Measurements from ENCODE around the gene YEATS4.
A peak's percentile ranks its signal among the peaks of the same experiment; 100 is the strongest.

Gene YEATS4

DNA sequence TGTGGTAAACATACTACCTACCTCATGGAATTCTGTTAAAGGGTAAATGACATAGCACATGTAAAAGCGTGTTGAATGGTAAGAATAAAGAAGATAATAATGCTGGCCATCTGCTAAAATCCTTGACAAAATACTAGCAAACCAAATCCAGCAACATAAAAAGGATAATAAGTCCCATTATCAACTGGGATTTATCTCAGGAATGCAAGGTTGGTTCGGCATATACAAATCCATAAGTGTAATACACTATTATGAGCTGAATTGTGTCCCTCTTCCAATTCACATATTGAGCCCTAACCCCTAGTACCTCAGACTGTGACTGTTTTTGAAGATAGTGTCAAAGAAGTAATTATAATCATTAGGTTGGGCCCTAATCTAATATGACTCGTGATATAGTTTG is 37.4 kb downstream of the YEATS4 start:
- no peak for DNase-seq

DNA sequence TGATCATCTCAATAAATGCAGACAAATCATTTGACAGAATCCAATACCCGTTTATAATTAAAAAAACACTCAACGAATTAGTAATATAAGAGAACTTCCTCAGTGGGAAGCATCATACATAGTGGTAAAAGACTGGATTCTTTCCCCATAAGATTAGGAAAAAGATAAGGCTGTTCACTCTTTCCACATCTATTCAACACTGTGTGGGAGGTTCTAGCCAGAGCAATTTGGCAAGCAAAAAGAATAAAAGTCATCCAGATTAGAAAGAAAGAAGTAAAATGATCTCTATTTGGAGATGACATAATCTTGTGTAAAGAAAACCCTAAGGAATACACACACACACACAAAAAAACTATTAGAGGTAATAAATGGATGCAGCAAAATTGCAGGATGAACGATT is 38.4 kb downstream of the YEATS4 start:
- no peak for DNase-seq

DNA sequence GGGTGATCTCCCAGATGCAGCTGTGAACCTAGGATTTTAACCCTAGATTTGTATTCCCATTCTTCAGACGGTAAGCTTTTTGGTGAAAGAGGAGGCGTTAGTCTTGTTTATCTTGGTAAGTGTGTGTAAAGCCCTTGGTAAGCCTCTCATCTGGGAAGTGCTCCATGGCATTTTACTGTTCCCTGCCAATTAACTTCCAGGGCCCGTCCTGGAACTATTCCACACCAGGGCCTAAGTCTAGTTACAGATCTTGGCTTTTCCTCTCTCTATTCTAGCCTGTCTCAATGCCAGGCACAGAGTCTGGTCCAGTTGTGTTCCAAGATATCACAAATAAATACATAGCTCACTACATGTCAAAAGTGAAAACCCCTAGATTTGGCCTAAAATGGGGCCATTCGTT is 42.4 kb downstream of the YEATS4 start:
- no peak for DNase-seq

DNA sequence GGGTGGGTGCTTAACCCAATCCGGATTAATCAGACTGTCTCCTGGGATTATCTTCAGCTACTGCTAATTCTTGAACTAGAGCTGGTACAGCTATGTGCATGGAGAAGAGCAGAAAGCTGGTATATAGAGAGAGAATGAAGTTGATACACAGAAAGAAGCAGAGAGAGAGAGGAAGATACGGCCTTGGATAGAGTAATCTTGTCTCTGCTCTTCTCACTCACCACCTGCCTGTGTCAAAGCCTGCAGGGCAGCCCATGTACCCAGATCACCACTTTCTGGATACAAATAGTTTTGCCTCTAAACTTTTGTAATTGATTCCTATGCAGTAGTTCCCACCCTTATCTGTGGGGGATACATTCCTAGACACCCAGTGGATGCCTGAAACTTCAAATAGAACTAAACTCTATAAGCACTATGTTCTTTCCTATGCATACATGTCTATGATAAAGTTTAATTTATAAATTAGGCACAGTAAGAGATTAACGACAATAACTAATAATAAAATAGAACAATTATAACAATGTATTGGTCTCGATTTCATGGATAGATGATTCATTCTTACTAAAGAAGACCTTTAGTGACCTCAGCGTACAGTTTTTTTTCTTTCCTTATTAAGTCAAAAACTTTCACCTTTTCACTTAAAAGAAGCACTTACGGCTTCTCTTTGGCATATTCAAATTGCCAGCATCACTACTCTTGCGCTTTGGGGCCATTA is 45.5 kb downstream of the YEATS4 start:
- no peak for DNase-seq

DNA sequence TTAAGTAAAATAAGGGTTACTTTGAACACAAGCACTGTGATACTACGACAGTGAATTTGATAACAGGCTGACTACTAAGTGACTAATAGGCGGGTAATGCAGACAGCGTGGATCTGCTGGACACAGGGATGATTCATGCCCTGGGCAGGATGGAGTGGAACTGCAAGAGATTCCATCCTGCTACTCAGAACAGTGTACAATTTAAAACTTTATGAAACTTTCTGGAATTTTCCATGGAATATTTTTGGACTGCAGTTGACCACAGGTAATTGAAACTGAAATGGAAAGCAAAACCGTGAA is 46.0 kb downstream of the YEATS4 start:
- DNase-seq = no peak

DNA sequence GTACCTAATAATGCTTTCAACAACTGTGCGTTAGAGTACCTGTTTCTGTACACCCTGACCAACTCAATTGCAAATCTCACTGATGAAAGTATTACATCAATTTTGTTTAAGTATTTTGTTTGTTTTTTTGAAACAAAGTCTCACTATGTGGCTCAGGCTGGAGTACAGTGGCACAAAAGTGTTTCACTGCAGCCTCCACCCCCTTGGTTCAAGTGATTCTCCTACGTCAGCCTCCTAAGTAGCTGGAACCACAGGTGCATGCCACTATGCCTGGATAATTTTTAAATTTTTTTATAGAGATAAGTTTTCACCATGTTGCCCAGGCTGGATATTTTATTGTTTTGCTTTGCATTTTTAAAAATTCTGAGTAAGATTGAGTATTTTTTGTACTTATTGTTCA is 46.7 kb downstream of the YEATS4 start:
- no peak for DNase-seq

DNA sequence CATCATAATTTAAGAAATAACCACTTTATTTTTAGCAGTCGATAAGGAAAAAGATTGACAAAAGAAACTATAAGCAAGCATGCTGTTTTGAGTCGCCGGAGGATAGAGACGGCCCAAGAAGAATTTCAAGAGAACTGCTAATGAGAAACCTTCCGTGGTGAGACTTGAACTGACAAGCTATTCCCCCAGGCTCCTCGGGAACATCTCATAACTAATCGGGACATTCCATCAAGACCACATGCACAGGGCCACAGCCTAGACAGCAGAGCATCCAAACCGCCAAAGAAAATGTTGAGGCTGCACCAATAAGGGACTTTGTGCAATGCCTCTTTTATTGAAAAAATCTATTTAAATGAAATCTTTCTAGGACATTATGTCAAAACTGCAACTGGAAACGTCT is 51.0 kb downstream of the YEATS4 start:
- DNase-seq = no peak

DNA sequence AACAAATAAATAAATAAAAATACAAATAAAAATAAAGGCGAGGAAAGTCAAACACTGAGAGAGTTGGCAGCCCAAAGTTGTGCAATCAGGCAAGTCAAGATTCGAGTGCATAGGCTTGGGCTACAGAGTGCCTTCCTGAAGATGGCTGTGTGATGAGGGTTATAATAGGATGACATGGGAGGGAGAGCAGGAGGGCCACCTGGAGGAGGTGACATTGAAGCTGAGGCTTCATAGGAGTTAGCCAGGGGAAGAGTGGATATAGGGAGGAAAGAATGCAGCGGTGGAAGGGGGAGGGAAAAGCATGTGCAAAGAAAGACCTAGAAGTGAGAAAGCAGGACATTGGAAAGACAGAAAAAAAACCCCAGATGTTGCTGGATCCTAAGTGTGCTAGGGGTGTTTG is 53.1 kb downstream of the YEATS4 start:
- DNase-seq = no peak

DNA sequence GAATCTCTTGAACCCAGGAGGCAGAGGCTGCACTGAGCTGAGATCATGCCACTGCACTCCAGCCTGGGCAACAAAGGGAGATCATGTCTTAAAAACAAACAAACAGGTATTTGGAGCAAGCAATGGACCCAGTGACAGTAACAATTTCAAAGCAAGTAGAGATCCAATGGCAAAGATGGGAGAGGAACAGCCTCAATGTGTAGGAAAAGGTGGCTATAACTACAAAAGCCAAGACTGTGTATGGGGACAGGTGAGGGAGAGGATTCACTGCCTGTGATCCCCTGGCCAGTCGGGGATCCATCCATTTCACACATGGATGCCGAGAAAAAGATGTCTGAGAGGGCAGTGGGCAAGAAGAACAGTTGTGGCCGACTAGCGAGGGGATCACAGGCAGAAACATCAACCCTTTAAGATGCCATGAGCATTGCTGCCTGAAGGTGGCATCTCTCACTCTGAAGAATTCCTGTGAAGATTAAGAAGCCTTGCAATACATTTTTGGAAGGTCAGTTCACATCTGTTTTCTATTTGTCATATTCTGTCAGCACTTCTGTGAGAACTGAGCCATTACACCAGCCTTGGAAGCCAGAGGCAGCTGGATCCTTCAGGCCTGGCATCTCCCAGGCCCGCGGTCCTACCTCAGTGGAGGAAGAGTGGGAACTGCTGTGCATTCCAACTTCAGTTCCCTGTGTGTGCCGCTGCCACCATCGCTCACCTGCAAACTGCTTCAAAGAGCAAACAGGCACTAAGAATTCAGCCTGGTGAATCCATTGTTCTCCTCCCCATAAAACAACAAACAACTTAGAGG is 56.1 kb downstream of the YEATS4 start:
- DNase-seq = peak; percentile 81

DNA sequence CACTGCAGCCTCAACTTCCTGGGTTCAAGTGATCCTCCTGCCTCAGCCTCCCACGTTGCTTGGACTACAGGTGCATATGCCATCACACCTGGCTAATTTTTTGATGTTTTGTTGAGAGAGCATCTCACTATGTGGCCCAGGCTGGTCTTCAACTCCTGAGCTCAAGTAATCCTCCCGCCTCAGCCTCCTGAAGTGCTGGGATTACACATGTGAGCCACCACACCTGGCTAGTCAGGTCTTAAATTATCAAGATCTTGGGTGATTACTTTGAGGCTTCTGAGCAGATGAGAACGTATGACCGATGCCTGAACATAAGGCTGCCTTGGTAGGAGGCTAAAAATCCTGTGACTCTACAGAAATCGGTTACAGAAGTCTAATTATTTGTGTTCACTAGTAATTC is 57.7 kb downstream of the YEATS4 start:
- no peak for DNase-seq

DNA sequence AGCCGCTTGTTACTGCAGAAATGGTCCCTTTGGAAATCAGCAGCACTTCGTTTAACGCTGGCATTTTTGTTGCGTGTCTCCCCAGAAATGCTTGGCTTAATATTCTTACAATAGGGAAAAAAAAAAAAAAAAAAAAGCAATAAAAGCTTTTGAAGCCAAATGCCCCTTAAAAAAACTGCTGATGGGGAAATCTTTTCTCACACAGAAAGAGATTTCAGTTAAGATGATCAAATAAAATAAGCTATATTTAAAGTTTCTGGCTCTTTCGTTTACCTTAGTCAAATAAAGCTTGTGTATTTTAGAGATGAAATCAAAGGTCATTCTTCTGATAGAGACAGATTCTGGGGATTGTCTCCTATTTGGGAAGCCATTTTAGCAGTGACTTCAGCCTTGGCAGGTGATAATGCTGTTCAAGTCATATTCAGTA is 58.2 kb downstream of the YEATS4 start:
- DNase-seq = no peak

DNA sequence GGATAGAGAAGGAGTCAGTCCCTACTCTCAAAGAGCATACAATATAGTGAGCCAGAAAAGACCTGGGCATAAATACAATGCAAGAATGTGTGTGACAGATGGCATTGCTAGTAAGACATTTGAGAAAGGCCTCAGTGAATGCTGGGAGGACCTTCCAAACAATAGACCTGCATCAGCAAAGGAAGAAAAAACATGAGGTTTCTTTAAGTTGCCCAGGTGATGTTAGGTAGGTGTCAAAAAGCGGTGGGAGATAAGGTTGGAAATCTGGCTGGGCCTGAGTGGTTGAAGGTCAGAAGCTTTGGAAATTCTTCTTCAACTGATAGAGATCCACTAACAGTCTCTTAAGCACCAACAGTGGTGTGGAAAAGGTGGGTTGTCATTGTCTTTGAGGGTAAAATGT is 60.2 kb downstream of the YEATS4 start:
- DNase-seq = no peak

DNA sequence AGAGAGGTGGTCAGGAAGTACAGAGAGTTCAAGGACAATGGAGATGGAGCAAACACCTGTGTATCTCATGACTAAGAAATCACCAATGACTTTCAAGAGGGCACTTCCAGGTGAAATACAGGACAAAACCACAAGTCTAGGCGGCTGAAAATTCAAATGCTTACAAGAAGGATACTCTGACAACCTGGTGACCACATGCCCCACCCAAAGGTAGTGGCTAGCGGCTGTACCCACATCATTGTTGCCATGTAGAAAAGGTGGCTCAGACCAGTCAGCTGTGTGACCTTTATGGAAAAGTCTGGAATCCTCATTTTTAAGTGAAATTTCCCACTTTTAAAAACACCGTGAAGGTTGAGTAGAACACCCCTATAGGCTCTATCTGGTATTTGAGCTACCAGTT is 62.0 kb downstream of the YEATS4 start:
- DNase-seq = no peak

DNA sequence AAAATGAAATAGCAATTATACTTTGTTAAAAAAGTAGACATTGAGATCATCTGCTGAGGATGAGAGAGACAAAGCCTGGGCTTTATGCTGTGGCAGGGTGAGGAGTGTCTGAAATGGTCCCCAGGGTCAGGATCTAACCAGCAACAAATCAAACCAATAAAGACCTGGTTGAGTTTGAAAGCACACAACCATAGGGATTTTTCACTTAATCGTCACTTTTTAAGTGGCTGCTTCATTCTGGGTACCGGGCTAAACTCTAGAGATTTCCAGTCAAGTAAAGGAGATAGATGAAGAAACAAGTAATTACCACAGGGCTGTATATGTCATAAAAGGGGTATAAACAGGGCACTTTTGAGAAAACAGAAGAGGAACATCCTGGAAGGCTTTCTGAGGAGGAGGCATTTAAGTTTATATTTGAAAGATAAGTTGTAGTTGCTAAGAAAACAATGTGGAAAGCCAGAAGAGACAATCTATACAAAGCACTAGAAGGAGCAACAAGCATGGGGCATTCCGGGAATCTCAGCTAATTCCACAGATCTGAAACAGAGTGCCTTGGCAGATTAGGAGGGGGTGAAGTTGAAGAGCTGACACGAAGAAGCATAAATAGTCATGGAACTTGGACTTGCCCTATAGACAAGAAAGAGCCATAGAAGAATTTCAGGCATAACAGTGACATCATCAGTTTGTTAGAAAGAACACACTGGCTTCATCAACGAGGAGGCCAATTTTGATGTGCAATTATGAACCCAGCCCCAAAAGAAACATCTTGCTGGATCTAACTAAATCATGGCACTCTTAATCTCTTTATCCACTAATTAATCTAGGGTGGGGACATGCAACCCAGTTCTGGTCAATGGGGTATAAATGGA is 63.7 kb downstream of the YEATS4 start:
- no peak for DNase-seq

DNA sequence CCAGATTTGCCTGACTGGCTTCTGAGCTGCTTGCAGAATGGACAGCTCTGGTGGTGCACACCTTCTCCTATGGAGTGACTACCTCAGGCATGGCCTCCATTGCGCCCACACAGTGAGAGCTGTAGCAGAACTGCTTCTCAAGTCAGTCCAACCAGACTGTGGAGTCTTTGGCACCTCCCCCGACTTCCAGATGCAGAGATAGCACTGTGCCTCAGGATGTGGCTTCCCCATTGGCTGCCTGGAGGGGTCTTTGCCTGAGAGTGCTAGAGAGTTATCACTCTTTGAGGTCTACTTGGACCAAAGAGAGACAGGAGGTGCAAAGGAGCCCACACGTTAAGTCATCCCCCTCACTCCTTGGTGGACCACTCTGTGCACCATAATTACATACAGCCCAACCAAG is 65.9 kb downstream of the YEATS4 start:
- no peak for DNase-seq

DNA sequence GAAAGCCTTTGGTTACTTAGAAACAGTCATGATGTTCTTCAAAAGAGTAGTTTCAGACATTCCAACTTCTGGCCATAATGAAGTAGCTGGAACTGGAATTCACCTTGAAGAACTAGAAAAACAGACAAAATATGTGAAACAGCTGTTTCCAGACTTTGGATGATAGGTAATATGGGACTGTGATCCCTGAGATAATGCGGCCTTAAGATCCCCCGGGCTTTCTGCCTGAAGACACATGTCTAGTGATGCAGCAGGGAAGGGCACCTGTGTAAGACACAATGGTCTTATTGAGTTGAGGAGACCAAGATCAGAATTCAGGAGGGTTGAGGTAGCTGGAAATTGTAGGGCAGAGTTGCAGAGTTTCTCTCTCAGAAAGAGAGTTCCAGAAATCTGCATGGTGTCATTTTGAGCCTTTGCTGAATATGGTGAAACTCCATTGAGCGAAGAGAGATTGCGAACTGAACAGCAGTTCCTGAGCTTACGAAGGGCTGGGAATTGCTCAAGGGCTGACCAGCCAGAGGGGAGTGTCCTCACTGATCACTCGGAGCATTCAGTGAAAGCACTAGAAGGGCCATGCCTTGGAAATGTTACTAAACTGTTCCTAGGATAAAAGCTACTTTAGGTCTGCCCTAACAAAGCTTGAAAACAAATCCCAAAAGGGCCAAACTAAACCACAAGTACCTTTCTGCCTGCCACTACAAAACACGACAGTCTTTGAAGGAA is 69.0 kb downstream of the YEATS4 start:
- DNase-seq = no peak

DNA sequence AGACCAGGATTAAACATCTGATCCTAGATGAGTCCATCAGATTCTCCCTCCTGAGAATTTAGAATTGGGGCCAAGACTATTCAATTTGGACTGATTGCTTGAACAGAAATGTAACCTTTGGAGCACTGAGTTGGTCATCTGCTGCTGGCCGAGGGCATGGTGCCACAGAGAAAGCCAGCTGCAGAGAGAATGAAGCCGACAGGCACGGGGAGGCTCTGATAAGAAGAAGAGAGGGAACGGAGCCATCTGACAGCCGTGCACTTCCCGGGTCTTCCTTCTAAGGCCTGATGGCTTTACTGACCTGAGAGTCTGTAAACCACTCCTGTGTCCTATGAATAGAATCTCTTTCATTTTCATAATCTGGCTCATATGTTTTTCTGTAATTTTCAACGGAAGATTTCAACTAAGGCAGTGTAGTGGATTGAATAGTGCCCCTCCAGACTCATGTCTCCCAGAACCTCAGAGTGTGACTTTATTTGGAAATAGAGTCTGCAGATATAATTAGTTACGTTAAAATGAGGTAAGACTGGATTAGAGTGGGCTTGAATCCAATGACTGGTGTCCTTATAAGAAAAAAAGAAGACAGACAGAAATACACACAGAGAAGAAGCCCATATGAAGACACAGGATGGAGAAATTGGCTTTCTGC is 71.5 kb downstream of the YEATS4 start:
- DNase-seq = no peak

DNA sequence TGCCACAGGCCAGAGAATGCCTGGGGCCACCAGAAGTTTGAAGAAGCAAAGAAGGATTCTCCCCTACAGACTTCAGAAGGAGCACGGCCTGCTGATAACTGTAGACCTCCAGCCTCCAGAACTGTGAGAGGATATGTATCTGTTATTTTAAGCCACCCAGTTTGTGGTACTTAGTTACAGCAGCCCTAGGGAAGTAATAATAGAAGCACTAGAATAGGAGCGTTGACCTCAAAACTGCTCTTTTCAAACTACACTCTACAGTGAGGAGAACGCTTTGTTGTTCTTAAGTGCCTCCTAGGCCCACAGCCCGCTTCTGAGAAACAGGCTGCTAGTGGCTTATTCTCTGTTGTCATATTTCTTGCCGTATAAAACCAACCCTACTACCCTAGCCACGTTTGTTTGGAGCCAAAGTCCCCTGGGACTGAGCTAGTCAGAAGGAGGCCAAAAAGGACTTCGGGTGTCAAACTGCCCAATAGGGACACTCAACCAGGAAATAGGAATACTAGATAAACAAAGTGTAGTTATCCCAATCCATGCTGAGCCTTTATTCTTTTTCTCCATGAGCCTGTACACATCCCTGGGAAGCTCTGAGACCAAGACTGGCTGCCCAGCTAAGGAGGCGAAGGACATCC is 72.2 kb downstream of the YEATS4 start:
- no peak for DNase-seq

DNA sequence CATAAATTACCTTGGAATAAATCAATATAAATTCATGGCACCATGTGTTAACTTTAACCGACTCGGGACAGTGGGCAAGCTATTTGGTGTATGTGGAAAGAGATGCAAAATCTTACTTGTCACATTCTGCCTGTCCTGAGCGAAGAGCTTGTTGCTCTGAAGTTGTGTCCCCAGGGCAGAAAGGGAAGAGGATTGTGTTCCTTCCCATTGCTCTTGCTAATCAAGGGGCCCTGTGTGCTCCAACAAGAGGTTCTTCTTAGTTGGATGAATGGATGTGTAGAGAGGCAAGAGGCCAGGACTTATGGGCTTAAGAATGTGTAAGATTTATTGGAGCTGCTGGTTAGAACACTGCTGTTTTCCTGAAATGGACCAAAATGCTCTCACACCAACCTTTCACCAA is 74.1 kb downstream of the YEATS4 start:
- no peak for DNase-seq

DNA sequence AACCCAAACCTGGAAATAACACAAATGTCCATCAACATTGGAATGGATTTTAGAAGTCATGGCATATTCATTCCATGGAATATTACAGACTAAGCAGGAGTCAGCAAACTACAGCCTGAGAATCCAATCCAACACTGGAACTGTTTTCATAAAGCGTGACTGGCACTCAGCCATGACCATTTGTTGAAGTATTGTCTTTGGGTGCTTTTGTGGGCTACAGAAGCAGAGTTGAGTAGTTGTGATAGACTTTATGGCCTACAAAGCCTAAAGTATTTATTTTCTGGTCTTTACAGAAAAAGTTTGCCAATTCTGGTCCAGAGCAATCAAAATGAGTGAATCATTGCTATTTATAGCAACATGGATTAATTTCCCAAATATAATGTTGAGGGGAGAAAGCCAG is 76.1 kb downstream of the YEATS4 start:
- no peak for DNase-seq

DNA sequence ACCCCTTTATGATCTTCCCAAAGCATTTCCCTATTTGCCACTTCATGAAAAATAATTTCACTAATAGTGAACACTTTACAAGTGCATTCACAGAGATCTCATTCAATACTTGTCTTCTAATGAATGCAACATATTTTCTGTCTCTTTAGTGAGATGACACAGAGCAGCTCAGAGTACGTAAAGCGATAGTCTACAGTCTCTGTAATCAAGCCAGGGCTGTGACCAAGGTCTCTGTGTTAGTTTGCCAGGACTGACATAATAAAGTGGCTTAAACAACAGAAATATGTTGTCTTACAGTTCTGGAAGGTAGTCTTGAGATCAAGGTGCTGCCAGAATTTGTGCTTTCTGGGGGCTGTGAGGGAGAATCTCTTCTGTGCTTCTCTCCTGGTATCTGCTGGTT is 77.5 kb downstream of the YEATS4 start:
- DNase-seq = no peak

DNA sequence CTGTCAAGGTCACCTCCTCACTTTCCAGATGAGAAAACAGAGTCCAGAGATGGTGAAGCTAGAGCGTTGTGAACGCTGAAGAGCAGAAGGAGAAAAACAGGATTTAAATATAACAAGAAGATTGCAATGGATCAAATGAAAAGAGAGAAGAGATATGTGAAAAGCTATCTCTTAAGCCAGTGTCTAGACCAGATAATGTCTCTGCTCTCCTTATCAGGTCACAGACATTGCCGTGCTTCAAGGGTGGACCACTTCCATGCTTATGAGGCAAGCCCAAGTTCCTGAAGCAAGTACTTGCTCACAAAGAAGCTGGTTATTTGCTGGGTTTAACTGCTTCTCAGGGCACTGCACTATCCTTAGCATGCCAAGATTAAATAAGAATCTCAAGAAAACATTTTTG is 79.0 kb downstream of the YEATS4 start:
- no peak for DNase-seq
